Stimulated activated CD4-positive, alpha-beta T cell treated with anti-CD3 and anti-CD28 coated beads, TNF-alpha, amount 100 ng/mL, for 24 hours (primary cell): ENCODE measurements around the gene CAPN2.

ENCODE experiments used
- DNase-seq, 3 experiments: peaks; one replicate each; pipeline ENCODE4 v3.0.0-alpha.2; 2020; ENCODE audit warnings: low read depth in 3 of 3

CAPN2 gene

GRCh38 chr1:223702735-223703667 is 9.3 kb upstream of the CAPN2 start:
- DNase-seq, result no peak

GRCh38 chr1:223703668-223704013 is 8.7 kb upstream of the CAPN2 start:
- no peak for DNase-seq

- DNase-seq, result no peak
Measured at GRCh38 chr1:223704921-223705878, 7.1 kb upstream of the CAPN2 start.

GRCh38 chr1:223706077-223706973 is 6.0 kb upstream of the CAPN2 start:
- no peak for DNase-seq

GRCh38 chr1:223707256-223708000 is 4.9 kb upstream of the CAPN2 start:
- no peak for DNase-seq

GRCh38 chr1:223708001-223708359 is 4.4 kb upstream of the CAPN2 start:
- no peak for DNase-seq

- DNase-seq, result no peak
Measured at GRCh38 chr1:223708651-223709268, 3.6 kb upstream of the CAPN2 start.

- no peak for DNase-seq
Measured at GRCh38 chr1:223709598-223709997, 2.7 kb upstream of the CAPN2 start.

- no peak for DNase-seq
Measured at GRCh38 chr1:223710179-223711133, 1.9 kb upstream of the CAPN2 start.

GRCh38 chr1:223711173-223711572 is 1.2 kb upstream of the CAPN2 start:
- DNase-seq, result no peak

- no peak for DNase-seq
Measured at GRCh38 chr1:223711747-223712193, 569 bp upstream of the CAPN2 start.

- peak in 1 of 3 experiments; percentile 44 for DNase-seq
Measured at GRCh38 chr1:223712850-223713474, 623 bp downstream of the CAPN2 start.

GRCh38 chr1:223713546-223714420 is 1.4 kb downstream of the CAPN2 start:
- no peak for DNase-seq

GRCh38 chr1:223714421-223714724 is 2.0 kb downstream of the CAPN2 start:
- no peak for DNase-seq

GRCh38 chr1:223714849-223715603 is 2.7 kb downstream of the CAPN2 start:
- DNase-seq, result no peak

GRCh38 chr1:223715604-223716172 is 3.3 kb downstream of the CAPN2 start:
- DNase-seq, result no peak
